ENCODE data around the gene MEF2D. TPM values are rescaled to one million over a fixed set of nuclear protein-coding genes. Genes with fewer than 3 reads are reported as not detected.

MEF2D gene
- total RNA-seq, 1 donor from 2014 or later = 7.8 TPM

GRCh38 chr1:156433032-156433431, 67.5 kb downstream of the MEF2D start:
- Histone ChIP-seq H3K4me1 (ENCODE audit: control insufficient read depth in 3 of 3, insufficient read depth in 3 of 3, low read length in 3 of 3) (peaks cover 10 to 12% (median 12%) of the 10 kb centered on the region in 3 donors), H3K9ac (ENCODE audit: low read depth in 1 of 3, low read length in 3 of 3) (no peak overlapping the region), H3K27ac (ENCODE audit: low read depth, low read length) (no peak overlapping the region), H3K36me3 (ENCODE audit: control insufficient read depth in 3 of 3, insufficient read depth in 3 of 3, low read length in 3 of 3) (no peaks in the 10 kb centered on the region), H3K4me3 (ENCODE audit: low read length in 3 of 3) (no peak overlapping the region), H3K27me3 (ENCODE audit: control insufficient read depth in 3 of 3, insufficient read depth in 3 of 3, low read length in 3 of 3) (peaks cover 89 to 93% (median 92%) of the 10 kb centered on the region in 3 donors), H3K9me3 (ENCODE audit: control insufficient read depth in 3 of 3, low read length in 3 of 3) (no peaks in the 10 kb centered on the region)

GRCh38 chr1:156432669-156433018, 67.9 kb downstream of the MEF2D start:
- Histone ChIP-seq H3K4me1 (ENCODE audit: control insufficient read depth in 3 of 3, insufficient read depth in 3 of 3, low read length in 3 of 3) (peaks cover 10 to 12% (median 12%) of the 10 kb centered on the region in 3 donors), H3K27ac (ENCODE audit: low read depth, low read length) (no peak overlapping the region), H3K27me3 (ENCODE audit: control insufficient read depth in 3 of 3, insufficient read depth in 3 of 3, low read length in 3 of 3) (peaks cover 89 to 94% (median 92%) of the 10 kb centered on the region in 3 donors), H3K9ac (ENCODE audit: low read depth in 1 of 3, low read length in 3 of 3) (no peak overlapping the region), H3K36me3 (ENCODE audit: control insufficient read depth in 3 of 3, insufficient read depth in 3 of 3, low read length in 3 of 3) (no peaks in the 10 kb centered on the region), H3K4me3 (ENCODE audit: low read length in 3 of 3) (no peak overlapping the region), H3K9me3 (ENCODE audit: control insufficient read depth in 3 of 3, low read length in 3 of 3) (no peaks in the 10 kb centered on the region)

GRCh38 chr1:156431769-156432668, 68.6 kb downstream of the MEF2D start:
- H3K27ac ChIP-seq (ENCODE audit: low read depth, low read length) = no peak overlapping the region
- H3K9ac ChIP-seq (ENCODE audit: low read depth in 1 of 3, low read length in 3 of 3) = no peak overlapping the region
- no peak overlapping the region for H3K4me3 ChIP-seq (ENCODE audit: low read length in 3 of 3)
- peaks cover 87 to 93% (median 91%) of the 10 kb centered on the region in 3 donors for H3K27me3 ChIP-seq (ENCODE audit: control insufficient read depth in 3 of 3, insufficient read depth in 3 of 3, low read length in 3 of 3)
- H3K36me3 ChIP-seq (ENCODE audit: control insufficient read depth in 3 of 3, insufficient read depth in 3 of 3, low read length in 3 of 3) = no peaks in the 10 kb centered on the region
- peaks cover 10 to 12% (median 12%) of the 10 kb centered on the region in 3 donors for H3K4me1 ChIP-seq (ENCODE audit: control insufficient read depth in 3 of 3, insufficient read depth in 3 of 3, low read length in 3 of 3)
- no peaks in the 10 kb centered on the region for H3K9me3 ChIP-seq (ENCODE audit: control insufficient read depth in 3 of 3, low read length in 3 of 3)

- peaks cover 5 to 8% (median 7%) of the 10 kb centered on the region in 3 donors for H3K4me1 ChIP-seq (ENCODE audit: control insufficient read depth in 3 of 3, insufficient read depth in 3 of 3, low read length in 3 of 3)
- H3K4me3 ChIP-seq (ENCODE audit: low read length in 3 of 3) = no peak overlapping the region
- H3K9ac ChIP-seq (ENCODE audit: low read depth in 1 of 3, low read length in 3 of 3) = no peak overlapping the region
- H3K36me3 ChIP-seq (ENCODE audit: control insufficient read depth in 3 of 3, insufficient read depth in 3 of 3, low read length in 3 of 3) = no peaks in the 10 kb centered on the region
- H3K27me3 ChIP-seq (ENCODE audit: control insufficient read depth in 3 of 3, insufficient read depth in 3 of 3, low read length in 3 of 3) = peaks cover 87 to 93% (median 88%) of the 10 kb centered on the region in 3 donors
- H3K9me3 ChIP-seq (ENCODE audit: control insufficient read depth in 3 of 3, low read length in 3 of 3) = no peaks in the 10 kb centered on the region
- H3K27ac ChIP-seq (ENCODE audit: low read depth, low read length) = no peak overlapping the region
Observed at GRCh38 chr1:156431366-156431765, 69.2 kb downstream of the MEF2D start.

- H3K9me3 ChIP-seq (ENCODE audit: control insufficient read depth in 3 of 3, low read length in 3 of 3) = no peaks in the 10 kb centered on the region
- no peak overlapping the region for H3K27ac ChIP-seq (ENCODE audit: low read depth, low read length)
- peaks cover 3 to 5% (median 4%) of the 10 kb centered on the region in 3 donors for H3K4me1 ChIP-seq (ENCODE audit: control insufficient read depth in 3 of 3, insufficient read depth in 3 of 3, low read length in 3 of 3)
- no peak overlapping the region for H3K9ac ChIP-seq (ENCODE audit: low read depth in 1 of 3, low read length in 3 of 3)
- H3K27me3 ChIP-seq (ENCODE audit: control insufficient read depth in 3 of 3, insufficient read depth in 3 of 3, low read length in 3 of 3) = peaks cover 88 to 94% (median 90%) of the 10 kb centered on the region in 3 donors
- H3K4me3 ChIP-seq (ENCODE audit: low read length in 3 of 3) = no peak overlapping the region
- no peaks in the 10 kb centered on the region for H3K36me3 ChIP-seq (ENCODE audit: control insufficient read depth in 3 of 3, insufficient read depth in 3 of 3, low read length in 3 of 3)
Observed at GRCh38 chr1:156430866-156431265, 69.7 kb downstream of the MEF2D start.

GRCh38 chr1:156430303-156430702, 70.3 kb downstream of the MEF2D start:
- Histone ChIP-seq H3K27ac (ENCODE audit: low read depth, low read length) (no peak overlapping the region), H3K9me3 (ENCODE audit: control insufficient read depth in 3 of 3, low read length in 3 of 3) (no peaks in the 10 kb centered on the region), H3K4me1 (ENCODE audit: control insufficient read depth in 3 of 3, insufficient read depth in 3 of 3, low read length in 3 of 3) (peaks cover 1 to 2% (median 2%) of the 10 kb centered on the region in 3 donors), H3K9ac (ENCODE audit: low read depth in 1 of 3, low read length in 3 of 3) (no peak overlapping the region), H3K36me3 (ENCODE audit: control insufficient read depth in 3 of 3, insufficient read depth in 3 of 3, low read length in 3 of 3) (no peaks in the 10 kb centered on the region), H3K4me3 (ENCODE audit: low read length in 3 of 3) (no peak overlapping the region), H3K27me3 (ENCODE audit: control insufficient read depth in 3 of 3, insufficient read depth in 3 of 3, low read length in 3 of 3) (peaks cover 87 to 90% (median 90%) of the 10 kb centered on the region in 3 donors)

- Histone ChIP-seq H3K9me3 (ENCODE audit: control insufficient read depth in 3 of 3, low read length in 3 of 3) (no peaks in the 10 kb centered on the region), H3K36me3 (ENCODE audit: control insufficient read depth in 3 of 3, insufficient read depth in 3 of 3, low read length in 3 of 3) (no peaks in the 10 kb centered on the region), H3K4me1 (ENCODE audit: control insufficient read depth in 3 of 3, insufficient read depth in 3 of 3, low read length in 3 of 3) (no peaks in the 10 kb centered on the region), H3K9ac (ENCODE audit: low read depth in 1 of 3, low read length in 3 of 3) (no peak overlapping the region), H3K4me3 (ENCODE audit: low read length in 3 of 3) (no peak overlapping the region), H3K27ac (ENCODE audit: low read depth, low read length) (no peak overlapping the region), H3K27me3 (ENCODE audit: control insufficient read depth in 3 of 3, insufficient read depth in 3 of 3, low read length in 3 of 3) (peaks cover 82 to 86% (median 85%) of the 10 kb centered on the region in 3 donors)
Observed at GRCh38 chr1:156429313-156430060, 71.1 kb downstream of the MEF2D start.

- H3K9ac ChIP-seq (ENCODE audit: low read depth in 1 of 3, low read length in 3 of 3) = no peak overlapping the region
- H3K9me3 ChIP-seq (ENCODE audit: control insufficient read depth in 3 of 3, low read length in 3 of 3) = no peaks in the 10 kb centered on the region
- H3K4me1 ChIP-seq (ENCODE audit: control insufficient read depth in 3 of 3, insufficient read depth in 3 of 3, low read length in 3 of 3) = no peaks in the 10 kb centered on the region
- no peak overlapping the region for H3K4me3 ChIP-seq (ENCODE audit: low read length in 3 of 3)
- H3K27ac ChIP-seq (ENCODE audit: low read depth, low read length) = no peak overlapping the region
- H3K27me3 ChIP-seq (ENCODE audit: control insufficient read depth in 3 of 3, insufficient read depth in 3 of 3, low read length in 3 of 3) = peaks cover 82 to 86% (median 84%) of the 10 kb centered on the region in 3 donors
- H3K36me3 ChIP-seq (ENCODE audit: control insufficient read depth in 3 of 3, insufficient read depth in 3 of 3, low read length in 3 of 3) = no peaks in the 10 kb centered on the region
Observed at GRCh38 chr1:156428746-156429288, 71.8 kb downstream of the MEF2D start.

GRCh38 chr1:156427957-156428356, 72.6 kb downstream of the MEF2D start:
- no peak overlapping the region for H3K27ac ChIP-seq (ENCODE audit: low read depth, low read length)
- no peaks in the 10 kb centered on the region for H3K9me3 ChIP-seq (ENCODE audit: control insufficient read depth in 3 of 3, low read length in 3 of 3)
- no peak overlapping the region for H3K9ac ChIP-seq (ENCODE audit: low read depth in 1 of 3, low read length in 3 of 3)
- no peaks in the 10 kb centered on the region for H3K4me1 ChIP-seq (ENCODE audit: control insufficient read depth in 3 of 3, insufficient read depth in 3 of 3, low read length in 3 of 3)
- H3K4me3 ChIP-seq (ENCODE audit: low read length in 3 of 3) = no peak overlapping the region
- peaks cover 80 to 83% (median 81%) of the 10 kb centered on the region in 3 donors for H3K27me3 ChIP-seq (ENCODE audit: control insufficient read depth in 3 of 3, insufficient read depth in 3 of 3, low read length in 3 of 3)
- H3K36me3 ChIP-seq (ENCODE audit: control insufficient read depth in 3 of 3, insufficient read depth in 3 of 3, low read length in 3 of 3) = no peaks in the 10 kb centered on the region
